Measurements from ENCODE around the gene CDH22. TPM values are rescaled to one million over a fixed set of nuclear protein-coding genes. Genes with fewer than 3 reads are reported as not detected.
A peak's percentile ranks its signal among the peaks of the same experiment; 100 is the strongest.

Gene CDH22
- total and polyA plus RNA-seq, 10 of the 15 experiments (the other 5 are each of a cell fraction or from before 2014, with no cell fraction given), result not detected

DNA sequence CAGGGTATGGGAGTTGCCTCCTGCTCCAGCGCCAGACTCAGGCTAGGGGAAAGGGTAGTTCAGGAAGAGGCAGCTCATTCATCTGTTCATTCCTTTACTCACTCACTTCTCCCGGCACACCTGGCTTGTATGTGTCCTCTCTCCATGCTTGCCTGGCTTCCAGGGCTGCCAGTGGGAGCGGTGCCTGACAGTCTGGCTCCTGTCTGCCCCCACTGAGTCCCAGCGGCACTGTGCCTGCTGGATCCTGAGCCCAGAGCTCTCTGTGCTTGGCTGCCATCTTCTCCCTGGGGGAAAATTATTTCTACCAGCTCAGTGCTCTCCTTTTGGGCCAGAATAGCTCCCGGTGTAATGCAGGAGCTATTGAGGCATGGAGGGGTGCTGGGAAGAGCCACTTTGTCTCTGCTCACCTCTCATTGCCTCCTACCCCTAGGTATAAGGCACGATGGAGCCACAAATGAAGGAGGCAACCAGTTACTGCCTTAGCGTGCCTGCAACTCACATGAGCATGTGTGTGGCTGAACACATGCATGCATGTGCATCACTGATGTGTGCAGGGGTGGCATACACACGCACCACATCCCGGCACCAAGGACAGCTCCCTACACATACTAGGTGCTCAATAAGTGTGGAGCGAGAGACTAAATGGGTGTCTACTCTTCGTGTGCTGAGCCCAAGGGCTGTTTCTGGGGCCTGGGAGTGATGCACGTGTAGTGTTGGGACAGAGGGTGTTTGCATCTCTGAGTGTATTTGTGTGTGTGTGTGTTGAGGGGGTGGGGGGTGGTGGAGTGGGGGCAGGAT, 46.6 kb downstream of the CDH22 start:
- TF ChIP-seq, protein P1, sequence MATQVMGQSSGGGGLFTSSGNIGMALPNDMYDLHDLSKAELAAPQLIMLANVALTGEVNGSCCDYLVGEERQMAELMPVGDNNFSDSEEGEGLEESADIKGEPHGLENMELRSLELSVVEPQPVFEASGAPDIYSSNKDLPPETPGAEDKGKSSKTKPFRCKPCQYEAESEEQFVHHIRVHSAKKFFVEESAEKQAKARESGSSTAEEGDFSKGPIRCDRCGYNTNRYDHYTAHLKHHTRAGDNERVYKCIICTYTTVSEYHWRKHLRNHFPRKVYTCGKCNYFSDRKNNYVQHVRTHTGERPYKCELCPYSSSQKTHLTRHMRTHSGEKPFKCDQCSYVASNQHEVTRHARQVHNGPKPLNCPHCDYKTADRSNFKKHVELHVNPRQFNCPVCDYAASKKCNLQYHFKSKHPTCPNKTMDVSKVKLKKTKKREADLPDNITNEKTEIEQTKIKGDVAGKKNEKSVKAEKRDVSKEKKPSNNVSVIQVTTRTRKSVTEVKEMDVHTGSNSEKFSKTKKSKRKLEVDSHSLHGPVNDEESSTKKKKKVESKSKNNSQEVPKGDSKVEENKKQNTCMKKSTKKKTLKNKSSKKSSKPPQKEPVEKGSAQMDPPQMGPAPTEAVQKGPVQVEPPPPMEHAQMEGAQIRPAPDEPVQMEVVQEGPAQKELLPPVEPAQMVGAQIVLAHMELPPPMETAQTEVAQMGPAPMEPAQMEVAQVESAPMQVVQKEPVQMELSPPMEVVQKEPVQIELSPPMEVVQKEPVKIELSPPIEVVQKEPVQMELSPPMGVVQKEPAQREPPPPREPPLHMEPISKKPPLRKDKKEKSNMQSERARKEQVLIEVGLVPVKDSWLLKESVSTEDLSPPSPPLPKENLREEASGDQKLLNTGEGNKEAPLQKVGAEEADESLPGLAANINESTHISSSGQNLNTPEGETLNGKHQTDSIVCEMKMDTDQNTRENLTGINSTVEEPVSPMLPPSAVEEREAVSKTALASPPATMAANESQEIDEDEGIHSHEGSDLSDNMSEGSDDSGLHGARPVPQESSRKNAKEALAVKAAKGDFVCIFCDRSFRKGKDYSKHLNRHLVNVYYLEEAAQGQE (IDR thresholded peaks at IDR 0.05; ENCODE audit: low read depth, low read length), result peak; percentile 64; the same call in 1 of the 2 replicates
- TF ChIP-seq SMAD1 (IDR thresholded peaks at IDR 0.05; ENCODE audit: low read depth, partially characterized antibody), result no peak
- no TSS peak for BruUV-seq (replicated peaks)
- ChIA-PET RAD21 (ENCODE audit: unreplicated experiment) (no interaction called here), CTCF (interaction anchor here (1.0 kb wide), 1 partner anchor 22 kb away, joined by 3 read pairs; no protein-coding TSS in a partner anchor), POLR2A (no interaction called here), SMC1A (ENCODE audit: uncharacterized antibody, unreplicated experiment) (no interaction called here)
- H3K9me3 ChIP-seq (replicated peaks; ENCODE audit: control insufficient read depth, insufficient read depth, low read length), result no peaks in the 10 kb centered on the region
- H3K9ac ChIP-seq (ENCODE audit: control insufficient read depth, insufficient read depth, low read length), result no peak overlapping the region
- 17% methylated on average over 12 of the region's 12 CpGs for WGBS (ENCODE audit: insufficient coverage, insufficient replicate concordance, low lambda C conversion rate, missing lambda C conversion rate)
- no peak overlapping the region for H3K27ac ChIP-seq (ENCODE audit: control insufficient read depth, insufficient read depth)
- no peaks in the 10 kb centered on the region for H4K20me1 ChIP-seq (ENCODE audit: control insufficient read depth, insufficient read depth)
- H3K27me3 ChIP-seq (replicated peaks in 1 of 2; ENCODE audit: control insufficient read depth in 2 of 2, insufficient read depth in 2 of 2, low read length in 1 of 2), result 0 out of 4 replicates have a peak, but pooled peaks cover 0 to 1% of the 10 kb centered on the region in 2 experiments
- H3K36me3 ChIP-seq (ENCODE audit: control insufficient read depth in 2 of 2, insufficient read depth in 2 of 2, low read length in 1 of 2), result no peaks in the 10 kb centered on the region
- no peak for FAIRE-seq
- H3K79me2 ChIP-seq (ENCODE audit: control insufficient read depth, insufficient read depth, low read length), result no peaks in the 10 kb centered on the region
- H3K4me1 ChIP-seq (ENCODE audit: control insufficient read depth, insufficient read depth, low read length), result no peaks in the 10 kb centered on the region
- H3K4me2 ChIP-seq (ENCODE audit: control insufficient read depth, insufficient read depth), result no peak overlapping the region
- no peak for DNase-seq (ENCODE audit: low read depth, low spot score)
- no peak overlapping the region for H3K4me3 ChIP-seq
- no peak overlapping the region for H2AFZ ChIP-seq (ENCODE audit: control insufficient read depth, low read depth, low read length)
- in situ Hi-C loops (cut with MboI) (no loop called here), intact Hi-C loops (cut with micrococcal nuclease; ENCODE audit: unreplicated experiment) (no loop called here)
- no peak for ATAC-seq

Data from GM12878 (cell line).